GM18907 (cell line): ENCODE results near the gene OTOA.
"Not testable (repeated sequence)": the region's sequence is repeated elsewhere in the genome, so short reads cannot be mapped to it uniquely, and the experiment has no call there.

ENCODE experiments used
- ATAC-seq: cut with Tn5 transposase; IDR thresholded peaks from one replicate; pipeline ENCODE4 v1.9.1; 2021; ENCODE audit warnings: mild to moderate bottlenecking, moderate library complexity; ENCODE audit not compliant: unreplicated experiment

Gene OTOA

GRCh38 chr16:21663889-21664647, at the start of gene OTOA:
OTOA (plus strand) TSS chr16:21663968; CDS start chr16:21678515, 14,547 bp downstream.
- ATAC-seq: no peak

DNA sequence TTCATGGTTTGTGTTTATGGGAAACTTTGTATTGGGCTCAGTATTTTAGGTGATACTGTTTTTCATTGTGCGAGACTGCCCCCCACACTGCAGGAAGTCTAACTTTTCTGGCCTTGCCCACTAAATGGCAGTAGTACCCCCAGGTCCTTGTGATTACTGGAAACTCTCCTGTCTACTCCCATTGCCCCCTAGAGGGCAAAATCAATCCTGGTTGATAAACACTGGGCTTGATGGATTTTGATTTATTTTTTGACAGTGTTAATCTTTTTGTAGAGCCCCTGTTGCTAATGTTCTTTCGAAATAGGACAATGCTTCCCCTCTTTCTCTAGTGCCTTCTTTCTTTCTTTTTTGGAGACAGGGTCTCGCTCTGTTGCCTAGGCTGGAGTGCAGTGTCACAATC, 48.9 kb upstream of the OTOA start:
- no peak for ATAC-seq

- ATAC-seq: no peak
Measured at GRCh38 chr16:21617607-21618006, 46.2 kb upstream of the OTOA start.

DNA sequence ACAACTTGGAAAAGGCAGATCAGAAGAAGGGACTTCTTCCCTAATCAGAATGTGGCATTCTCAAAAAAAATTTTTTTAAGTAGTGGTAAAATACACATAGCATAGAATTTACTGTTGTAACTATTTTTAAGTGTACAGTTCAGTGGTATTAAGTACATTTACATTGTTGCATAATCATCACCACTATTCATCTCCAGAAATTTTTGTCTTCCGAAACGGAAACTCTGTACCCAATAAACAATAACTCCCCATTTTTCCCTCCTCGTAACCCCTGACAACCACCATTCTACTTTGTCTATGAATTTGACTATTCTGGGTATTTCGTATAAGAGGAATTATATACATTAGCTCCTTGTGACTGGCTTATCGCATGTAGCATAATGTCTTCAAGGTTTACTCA, 45.5 kb upstream of the OTOA start:
- ATAC-seq: no peak

DNA sequence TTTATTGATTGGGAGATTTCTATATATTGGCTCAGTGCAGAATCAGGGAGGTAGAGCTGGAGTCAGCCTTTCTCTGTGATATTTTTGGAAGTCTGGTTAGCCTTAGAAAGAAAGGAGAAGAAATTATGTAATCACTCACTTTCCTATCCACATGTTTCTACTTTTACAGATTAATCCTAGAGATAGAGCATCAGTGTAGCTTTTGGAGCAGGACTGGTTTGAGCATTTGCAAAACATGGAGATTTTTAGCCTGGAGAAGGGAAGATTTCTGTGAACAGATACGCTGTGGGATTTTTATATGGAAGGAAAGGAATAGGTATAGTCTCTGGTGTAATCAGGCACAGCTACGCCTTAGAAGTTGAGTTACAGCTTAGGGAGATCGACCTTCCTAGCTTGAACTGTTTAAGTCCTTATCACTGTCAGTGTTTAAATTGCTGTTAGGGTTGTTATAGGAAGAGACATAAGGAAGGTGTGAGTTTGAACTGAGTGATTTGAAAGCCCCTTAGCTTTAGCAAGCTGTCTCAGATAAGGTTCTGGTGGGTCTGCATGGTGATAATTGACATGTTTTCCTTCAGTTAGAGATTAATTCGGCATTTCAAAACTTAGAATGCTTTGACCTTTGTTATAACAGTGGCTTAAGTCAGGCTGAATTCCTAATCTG, 43.9 kb upstream of the OTOA start:
- ATAC-seq: no peak

DNA sequence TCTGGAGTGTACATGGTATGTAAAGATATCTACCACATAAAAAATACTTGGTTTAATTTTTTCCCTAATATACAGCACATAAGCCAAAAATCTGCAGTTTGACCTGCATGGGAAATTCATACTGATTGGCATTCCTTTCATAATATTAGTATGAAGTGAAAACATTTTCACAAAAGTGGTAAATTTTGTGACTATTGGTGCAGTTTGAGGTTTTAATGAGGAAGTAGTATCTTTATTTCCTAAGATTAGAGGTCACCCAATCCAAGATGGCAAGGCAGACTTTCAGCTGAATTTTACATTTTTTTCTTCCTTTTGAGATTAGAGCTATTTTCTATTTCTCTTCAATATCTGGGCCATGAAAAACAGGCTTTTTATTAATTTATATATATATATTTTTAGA, 43.2 kb upstream of the OTOA start:
- ATAC-seq: no peak

- ATAC-seq: no peak
Measured at GRCh38 chr16:21622545-21622944, 41.2 kb upstream of the OTOA start.

- no peak for ATAC-seq
Measured at GRCh38 chr16:21625026-21625425, 38.7 kb upstream of the OTOA start.

GRCh38 chr16:21626659-21627277, 37.0 kb upstream of the OTOA start:
- ATAC-seq: no peak

- ATAC-seq: no peak
Measured at GRCh38 chr16:21628121-21628726, 35.5 kb upstream of the OTOA start.

DNA sequence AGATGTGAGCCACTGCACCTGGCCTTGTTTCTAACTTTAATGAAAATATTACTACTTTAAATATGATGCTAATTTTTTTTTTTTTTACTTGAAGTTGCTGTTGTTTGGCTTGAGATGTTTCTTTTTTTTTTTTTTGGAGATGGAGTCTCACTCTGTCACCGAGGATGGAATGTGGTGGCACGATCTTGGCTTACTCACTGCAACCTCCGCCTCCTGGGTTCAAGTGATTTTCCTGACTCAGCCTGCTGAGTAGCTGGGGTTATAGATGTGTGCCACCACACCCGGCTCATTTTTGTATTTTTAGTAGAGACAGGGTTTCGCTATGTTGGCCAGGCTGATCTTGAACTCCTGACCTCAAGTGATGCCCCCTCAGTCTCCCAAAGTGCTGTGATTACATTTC, 35.0 kb upstream of the OTOA start:
- ATAC-seq: no peak

DNA sequence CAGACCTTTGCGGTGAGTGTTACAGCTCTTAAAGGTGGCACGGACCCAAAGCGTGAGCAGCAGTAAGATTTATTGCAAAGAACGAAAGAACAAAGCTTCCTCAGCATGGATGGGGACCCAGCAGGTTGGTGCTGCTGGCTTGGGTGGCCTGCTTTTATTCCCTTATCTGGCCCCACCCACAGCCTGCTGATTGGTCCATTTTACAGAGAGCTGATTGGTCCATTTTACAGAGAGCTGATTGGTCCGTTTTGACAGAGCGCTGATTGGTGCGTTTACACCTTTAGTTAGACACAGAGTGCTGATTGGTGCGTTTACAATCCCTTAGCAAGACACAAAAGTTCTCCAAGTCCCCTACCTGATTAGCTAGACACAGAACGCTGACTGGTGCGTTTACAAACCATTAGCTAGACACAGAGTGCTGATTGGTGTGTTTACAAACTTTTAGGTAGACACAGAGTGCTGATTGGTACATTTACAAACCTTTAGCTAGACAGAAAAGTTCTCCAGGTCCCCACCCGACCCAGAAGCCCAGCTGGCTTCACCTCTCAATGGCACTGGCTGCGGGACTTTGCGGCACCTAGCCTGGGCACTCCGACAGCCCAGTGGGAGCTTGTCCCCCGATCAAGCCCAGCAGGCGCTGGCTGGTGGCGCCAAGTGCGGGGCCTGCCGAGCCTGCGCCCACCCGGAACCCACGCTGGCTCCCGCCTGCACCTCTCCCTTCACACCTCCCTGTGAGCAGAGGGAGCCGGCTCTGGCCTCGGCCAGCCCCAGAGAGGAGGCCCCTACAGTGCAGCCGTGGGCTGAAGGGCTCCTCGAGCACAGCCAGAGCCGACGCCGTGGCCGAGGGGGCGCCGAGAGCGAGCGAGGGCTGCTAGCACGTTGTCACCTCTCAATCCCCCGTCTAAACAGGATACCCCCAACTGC, 33.9 kb upstream of the OTOA start:
- not testable (repeated sequence) for ATAC-seq

DNA sequence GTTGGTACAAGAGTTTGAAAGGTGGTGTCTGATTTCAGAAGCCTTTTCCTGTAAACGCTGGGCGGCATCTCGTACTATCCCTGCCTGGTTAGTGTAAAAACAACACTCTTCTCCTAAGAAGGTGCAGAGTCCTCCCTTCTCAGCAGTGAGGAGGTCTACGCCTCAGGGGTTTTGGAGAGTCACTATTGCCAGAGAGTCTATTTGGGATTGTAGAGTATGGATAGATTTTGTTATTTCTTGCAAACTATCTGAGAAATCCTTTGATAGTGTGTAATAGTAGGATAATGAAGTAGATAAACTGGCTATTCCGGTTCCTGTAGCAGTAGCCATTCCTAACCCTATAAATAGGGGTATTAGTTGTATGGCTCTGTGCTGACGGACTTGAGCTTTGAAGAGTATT, 32.9 kb upstream of the OTOA start:
- ATAC-seq: not testable (repeated sequence)

GRCh38 chr16:21631376-21631775, 32.4 kb upstream of the OTOA start:
- not testable (repeated sequence) for ATAC-seq

- not testable (repeated sequence) for ATAC-seq
Measured at GRCh38 chr16:21631951-21632575, 31.7 kb upstream of the OTOA start.

DNA sequence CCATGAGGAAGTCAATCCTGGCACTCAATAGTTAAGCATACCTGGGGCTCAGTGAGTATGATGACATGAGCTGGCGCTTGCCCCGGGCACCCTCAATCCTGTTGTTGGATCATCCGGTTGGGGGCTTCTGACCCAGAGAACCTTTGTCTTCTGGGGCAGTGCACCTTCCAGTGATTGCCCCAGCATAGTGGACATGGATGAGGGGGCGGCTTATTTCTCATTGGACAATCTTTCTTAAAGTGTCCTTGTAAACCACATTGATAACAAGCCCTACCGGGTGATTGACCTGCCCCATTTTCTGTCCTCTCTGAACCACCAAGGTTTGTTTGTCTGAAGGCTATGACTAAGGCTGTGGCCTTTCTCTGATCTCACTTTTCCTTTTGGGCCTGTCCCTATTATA, 29.6 kb upstream of the OTOA start:
- ATAC-seq: no peak

DNA sequence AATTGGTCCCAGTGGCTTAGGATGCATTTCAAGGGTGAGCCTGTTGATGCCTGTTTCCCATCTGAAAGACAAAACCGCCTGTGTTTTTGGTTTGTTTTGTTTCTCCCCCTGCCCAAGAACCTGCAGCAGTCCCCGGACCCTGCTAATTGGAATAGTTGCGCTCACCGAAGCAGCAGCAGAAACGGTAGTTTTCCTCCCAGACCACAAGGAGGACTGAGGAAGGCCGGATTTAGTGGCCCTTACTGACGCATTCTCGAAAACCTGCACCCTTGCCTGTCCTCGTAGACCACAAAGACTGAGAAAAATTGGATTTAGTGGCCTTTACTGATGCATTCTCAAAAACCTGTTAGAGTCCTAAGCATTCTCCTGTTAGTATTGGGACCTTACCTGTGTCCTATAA, 28.1 kb upstream of the OTOA start:
- not testable (repeated sequence) for ATAC-seq

- no peak for ATAC-seq
Measured at GRCh38 chr16:21637032-21637968, 26.5 kb upstream of the OTOA start.

GRCh38 chr16:21638573-21638975, 25.2 kb upstream of the OTOA start:
- ATAC-seq: no peak
